GM19238 (cell line): ENCODE measurements around the gene DAZAP1.
A peak's percentile ranks its signal among the peaks of the same experiment; 100 is the strongest.

Source experiments
- DNase-seq: peaks from one replicate; pipeline ENCODE4 v3.0.0; 2011; ENCODE audit warnings: low spot score; ENCODE audit not compliant: insufficient read length

Gene DAZAP1

DNA sequence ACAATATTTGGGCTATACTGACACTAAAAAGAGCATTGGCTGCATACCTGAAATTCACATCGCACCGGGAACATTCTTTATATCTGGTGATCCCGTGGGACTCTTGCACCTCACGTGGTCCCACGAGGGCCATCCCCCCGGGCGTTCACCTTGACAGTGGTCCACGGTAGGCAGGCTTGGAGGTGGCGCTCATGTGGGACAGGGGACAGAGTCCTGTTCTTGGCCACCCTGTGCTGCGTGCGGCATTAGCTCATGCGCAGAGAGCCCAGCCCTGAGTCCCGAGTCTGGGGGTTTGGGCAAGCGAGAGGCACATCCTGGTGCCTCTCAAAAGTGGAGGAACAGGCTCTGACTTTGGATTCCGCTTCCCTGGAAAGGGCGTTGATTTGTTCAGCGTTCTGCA lies 13.5 kb upstream of the DAZAP1 start:
- no peak for DNase-seq

DNA sequence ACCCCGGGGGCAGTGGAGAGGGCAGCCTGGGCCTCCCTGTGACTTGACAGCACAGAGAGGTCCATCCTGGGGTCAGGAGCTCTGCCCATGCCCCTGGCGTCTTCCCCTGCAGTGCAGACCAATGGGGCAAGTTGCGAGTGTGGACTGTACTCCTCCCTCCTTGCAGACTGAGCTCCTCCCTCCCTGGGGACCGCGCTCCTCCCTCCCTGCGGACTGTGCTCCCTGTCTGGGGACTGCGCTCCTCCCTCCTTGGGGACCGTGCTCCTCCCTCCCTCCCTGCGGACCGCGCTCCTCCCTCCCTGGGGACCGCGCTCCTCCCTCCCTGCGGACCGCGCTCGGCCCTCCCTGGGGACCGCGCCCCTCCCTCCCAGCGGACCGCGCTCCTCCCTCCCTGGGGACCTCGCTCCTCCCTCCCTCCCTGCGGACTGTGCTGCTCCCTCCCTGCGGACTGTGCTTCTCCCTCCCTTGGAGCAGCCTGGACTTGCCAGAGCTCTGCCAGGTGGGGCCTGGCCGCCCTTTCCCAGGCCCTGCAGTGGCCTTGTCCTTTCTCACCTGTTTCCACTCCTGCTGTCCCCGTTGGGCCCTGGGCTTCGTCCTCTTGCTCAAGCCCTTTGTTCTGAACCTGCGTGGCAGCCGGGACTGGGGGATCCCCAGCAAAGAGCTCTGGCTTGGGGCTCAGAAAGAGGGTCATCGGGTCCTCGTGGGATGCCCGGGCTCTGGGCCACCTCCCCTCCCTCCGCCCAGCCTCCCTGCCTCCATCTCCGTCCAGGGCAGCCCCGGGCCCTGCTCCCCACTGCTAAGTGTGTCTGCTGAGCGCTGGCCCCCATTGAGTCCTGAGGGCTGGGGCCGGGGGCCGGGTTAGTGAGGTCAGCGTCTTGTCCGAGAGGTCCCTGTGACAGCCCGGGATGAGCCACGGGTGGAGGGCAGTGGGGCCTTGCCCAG lies 12.9 kb upstream of the DAZAP1 start:
- DNase-seq: no peak

GRCh38 chr19:1395194-1396018 lies 12.0 kb upstream of the DAZAP1 start:
- no peak for DNase-seq

GRCh38 chr19:1396019-1396767 lies 11.2 kb upstream of the DAZAP1 start:
- no peak for DNase-seq

DNA sequence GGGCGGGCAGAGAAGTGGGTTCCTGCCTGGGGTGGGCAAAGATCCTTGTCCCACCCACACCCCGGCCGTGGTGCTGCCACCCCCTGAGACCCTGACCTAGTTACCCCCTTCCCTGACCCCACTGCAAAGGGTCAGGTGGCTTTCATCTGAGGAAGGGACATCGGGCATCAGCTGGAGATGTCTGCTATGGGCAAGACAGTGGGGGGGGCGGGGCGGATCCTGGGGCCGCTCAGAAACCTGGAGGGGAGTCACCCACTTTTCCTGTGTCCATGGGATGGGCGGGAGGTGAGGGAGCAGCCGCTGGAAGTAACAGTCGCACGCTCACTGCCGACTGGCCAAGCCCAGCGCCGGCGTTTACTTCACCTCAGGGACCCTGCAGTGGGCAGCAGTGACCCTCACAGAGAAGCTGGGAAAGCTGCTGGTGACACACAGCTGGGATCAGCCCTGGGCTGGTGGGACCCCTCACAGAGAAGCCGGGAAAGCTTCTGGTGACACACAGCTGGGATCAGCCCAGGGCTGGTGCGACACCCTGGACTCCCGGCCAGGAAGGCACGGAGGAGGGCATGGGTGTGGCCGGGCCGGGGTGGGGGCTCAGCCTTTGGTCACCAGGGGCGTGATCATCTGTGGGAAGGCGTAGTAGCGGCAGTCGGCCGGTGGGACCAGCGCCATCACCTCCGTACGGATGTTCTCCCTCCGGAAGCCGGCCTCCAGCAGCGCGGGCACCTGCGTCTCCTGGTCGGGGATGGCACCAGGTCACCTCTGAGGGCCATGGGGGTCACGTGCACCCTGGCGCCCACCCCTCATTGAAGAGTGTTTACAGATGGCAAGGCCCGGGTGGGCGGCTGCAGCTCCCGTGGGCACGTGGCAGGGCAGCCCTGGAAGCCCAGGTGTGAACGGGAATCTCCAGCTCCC lies 10.4 kb upstream of the DAZAP1 start:
- no peak for DNase-seq

DNA sequence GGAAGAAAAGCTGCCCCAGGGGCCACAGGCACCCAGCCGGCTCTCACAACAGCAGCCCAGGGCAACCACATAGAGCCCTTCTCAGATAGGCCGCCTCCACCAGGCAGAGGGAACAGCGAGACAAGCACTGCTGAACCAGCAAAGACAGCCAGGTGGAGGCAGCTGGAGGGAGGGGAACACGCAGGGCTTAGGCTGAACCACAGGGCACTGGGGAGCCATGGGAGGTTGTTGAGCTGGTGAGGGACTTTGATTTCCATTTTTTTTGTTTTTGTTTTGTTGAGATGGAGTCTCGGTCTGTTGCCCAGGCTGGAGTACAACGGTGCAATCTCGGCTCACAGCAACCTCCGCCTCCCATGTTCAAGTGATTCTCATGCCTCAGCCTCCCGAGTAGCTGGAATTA lies 9.5 kb upstream of the DAZAP1 start:
- DNase-seq: no peak

DNA sequence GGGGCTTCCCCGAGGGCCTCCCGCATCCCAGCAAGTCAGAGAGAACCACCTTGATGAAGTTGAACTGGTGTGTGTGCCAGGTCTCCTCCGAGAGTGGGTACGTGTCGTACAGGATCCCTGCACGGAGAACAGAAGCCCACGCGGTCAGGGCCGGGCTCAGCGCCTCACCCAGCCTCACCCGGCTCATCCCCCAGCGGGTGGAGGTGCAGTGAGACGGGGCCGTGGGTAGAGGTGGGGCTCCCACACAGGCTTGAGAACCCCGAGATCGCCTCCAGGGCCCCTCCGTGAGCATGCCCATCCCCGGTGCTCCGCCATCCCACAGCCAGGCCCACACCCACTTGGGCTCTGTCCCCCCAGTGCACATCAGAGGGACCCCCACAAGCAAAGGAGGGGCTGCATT lies 8.3 kb upstream of the DAZAP1 start:
- DNase-seq: no peak

GRCh38 chr19:1399745-1400144 lies 7.6 kb upstream of the DAZAP1 start:
- no peak for DNase-seq

- DNase-seq: no peak
These were observed 6.9 kb upstream of the DAZAP1 start for GRCh38 chr19:1400281-1401137.

DNA sequence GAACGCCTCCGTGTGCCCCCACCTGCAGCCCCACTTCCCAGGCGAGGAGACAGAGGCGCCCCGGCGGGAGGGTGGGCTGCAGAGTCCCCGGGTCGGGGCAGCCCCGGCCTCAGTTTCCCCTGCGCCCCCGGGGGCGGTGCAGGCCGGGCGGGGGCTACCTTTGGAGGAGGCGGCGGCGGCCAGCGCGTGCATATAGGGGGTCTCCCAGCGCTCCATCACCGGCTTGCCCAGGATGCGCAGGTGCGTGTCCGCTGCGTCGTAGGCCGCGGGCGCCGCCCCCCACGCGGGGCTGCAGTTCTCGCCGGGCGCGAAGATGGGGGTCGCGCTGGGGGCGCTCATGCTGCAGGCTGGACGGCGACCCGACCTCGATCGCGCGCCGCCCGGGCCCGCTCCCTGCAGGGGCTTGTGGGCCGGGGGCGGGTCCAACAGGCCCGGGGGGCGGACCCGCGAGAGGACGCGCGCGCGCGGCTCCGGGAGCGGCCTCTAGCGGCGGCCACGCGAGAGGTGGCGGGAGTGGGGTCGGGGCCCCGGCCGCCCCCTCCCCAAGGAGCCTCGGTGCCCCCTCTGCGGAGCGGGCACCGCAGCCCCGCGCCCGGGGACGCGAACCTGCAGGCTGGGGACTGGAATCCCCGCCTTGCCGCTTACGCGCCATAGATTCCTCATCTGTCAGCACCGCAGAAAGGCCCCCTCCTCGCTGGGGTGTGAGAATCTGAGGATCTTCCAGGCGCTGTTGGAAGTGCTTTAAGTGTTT lies 6.1 kb upstream of the DAZAP1 start, which contains the start of gene GAMT:
Gene GAMT (minus strand): TSS at position 405 of the 751 bp plus-strand sequence. CDS start 66 bp downstream, at position 339.
- DNase-seq: peak; percentile 79

- no peak for DNase-seq
These were observed 5.5 kb upstream of the DAZAP1 start for GRCh38 chr19:1401889-1402217.

GRCh38 chr19:1402411-1403070 lies 4.8 kb upstream of the DAZAP1 start:
- DNase-seq: no peak

DNA sequence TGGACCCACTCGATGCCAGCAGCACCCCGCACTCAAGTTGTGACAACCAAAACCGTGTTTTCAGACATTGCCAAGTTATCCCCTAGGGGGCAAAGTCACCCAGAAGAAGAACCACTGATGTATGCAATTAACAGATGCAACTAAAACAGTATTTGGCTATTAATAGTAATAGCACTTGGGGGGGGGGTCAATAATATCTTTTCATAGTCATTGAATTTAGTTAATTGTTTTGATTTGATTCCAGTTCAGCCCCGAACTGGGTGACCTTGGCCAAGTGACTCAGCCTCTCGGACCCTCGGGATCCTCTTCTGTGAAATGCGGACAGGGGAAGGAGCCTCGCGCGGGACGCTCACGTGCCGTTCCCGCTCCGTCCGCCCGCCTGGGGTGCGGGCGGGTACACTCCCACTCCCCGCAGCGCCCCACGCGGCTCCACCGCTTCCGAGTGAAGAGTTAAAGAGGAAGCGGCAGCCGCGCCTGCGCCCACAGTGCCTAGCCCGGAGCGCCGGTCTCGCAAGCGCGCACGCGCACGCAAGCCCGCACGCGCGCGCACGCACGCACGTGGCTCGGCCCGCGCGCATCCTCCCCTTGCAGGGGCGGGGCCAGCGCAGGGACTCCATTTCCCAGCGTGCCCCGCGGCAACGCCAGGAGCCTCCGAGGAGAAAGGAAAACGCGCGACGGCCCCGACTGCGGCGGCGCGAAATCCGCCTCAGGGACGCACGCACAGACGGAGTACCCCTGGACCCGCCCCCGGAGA lies 435 bp upstream of the DAZAP1 start:
- DNase-seq: peak; percentile 99

DNA sequence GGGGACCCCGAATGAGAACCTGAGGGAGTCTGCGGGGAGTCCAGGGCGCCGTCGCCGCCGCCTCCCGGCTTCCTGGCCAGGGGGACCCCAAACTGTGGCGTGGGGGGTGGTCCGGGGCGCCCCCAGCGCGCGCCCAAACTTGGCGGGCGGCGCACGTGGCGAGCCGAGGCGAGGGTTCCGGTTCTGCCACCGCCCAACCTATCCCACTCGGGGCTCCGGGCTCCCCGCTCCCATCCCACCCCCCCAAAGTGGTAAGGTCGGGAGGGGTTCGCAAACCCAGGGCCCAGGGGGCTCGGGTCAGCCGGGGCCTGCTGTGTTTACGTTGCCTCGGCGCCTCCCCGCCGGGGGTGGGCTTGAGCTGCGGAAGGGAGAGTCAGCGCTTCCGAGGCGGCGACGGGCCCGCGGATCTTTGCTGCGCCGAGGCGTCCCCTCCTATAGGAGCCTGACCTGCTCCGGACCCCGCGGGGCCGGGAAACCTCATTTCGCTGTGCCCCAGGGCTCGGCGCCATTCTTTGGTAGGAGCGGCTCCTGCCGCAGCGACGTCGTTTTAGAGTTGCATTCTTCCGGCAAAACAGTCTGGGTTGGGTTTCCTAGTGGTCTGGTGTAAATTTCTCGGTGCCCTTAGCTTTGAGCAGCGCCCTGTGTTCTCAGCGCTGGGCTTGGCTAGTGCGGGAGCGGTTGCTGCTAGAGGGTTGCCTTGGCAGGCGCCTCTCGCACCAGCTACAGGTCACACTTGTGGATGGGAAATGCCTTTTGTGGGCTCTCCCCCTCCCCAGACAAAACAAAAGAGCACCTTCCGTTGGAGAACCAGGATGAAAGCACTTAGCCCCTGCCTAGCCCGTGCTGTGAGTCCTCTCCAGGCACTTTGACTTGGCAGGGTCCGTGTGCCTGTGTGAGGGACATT lies 1.2 kb downstream of the DAZAP1 start:
- peak; percentile 51 for DNase-seq

GRCh38 chr19:1409204-1410005 lies 2.0 kb downstream of the DAZAP1 start:
- DNase-seq: no peak
